ENCODE measurements around the gene SYTL3.
"Not testable (repeated sequence)": the region's sequence is repeated elsewhere in the genome, so short reads cannot be mapped to it uniquely, and the experiment has no call there.

SYTL3 gene

GRCh38 chr6:158639056-158639455 lies 10.8 kb upstream of the SYTL3 start:
- DNase-seq: no peak

- no peak for DNase-seq
Measured at GRCh38 chr6:158640519-158640918, 9.3 kb upstream of the SYTL3 start.

GRCh38 chr6:158642097-158642601 lies 7.7 kb upstream of the SYTL3 start:
- DNase-seq: no peak

GRCh38 chr6:158643836-158644230 lies 6.0 kb upstream of the SYTL3 start:
- no peak for DNase-seq

- peak; percentile 97 for DNase-seq
Measured at GRCh38 chr6:158644231-158645063, 5.4 kb upstream of the SYTL3 start, which contains the start of gene DYNLT1. Gene DYNLT1 (minus strand): TSS chr6:158644743. CDS start chr6:158644708, 35 bp downstream.

GRCh38 chr6:158645064-158646022 lies 4.5 kb upstream of the SYTL3 start:
- no peak for DNase-seq

- DNase-seq: no peak
Measured at GRCh38 chr6:158646023-158646910, 3.6 kb upstream of the SYTL3 start.

- DNase-seq: no peak
Measured at GRCh38 chr6:158647501-158647900, 2.4 kb upstream of the SYTL3 start.

- DNase-seq: no peak
Measured at GRCh38 chr6:158648682-158649131, 1.1 kb upstream of the SYTL3 start.

GRCh38 chr6:158651981-158652737 lies 2.3 kb downstream of the SYTL3 start:
- not testable (repeated sequence) for DNase-seq

- no peak for DNase-seq
Measured at GRCh38 chr6:158653577-158654354, 3.9 kb downstream of the SYTL3 start.

GRCh38 chr6:158654498-158654897 lies 4.6 kb downstream of the SYTL3 start:
- peak; percentile 31 for DNase-seq

GRCh38 chr6:158654960-158655489 lies 5.2 kb downstream of the SYTL3 start:
- DNase-seq: no peak

GRCh38 chr6:158655569-158656450 lies 6.0 kb downstream of the SYTL3 start:
- DNase-seq: no peak

GRCh38 chr6:158656986-158657385 lies 7.1 kb downstream of the SYTL3 start:
- DNase-seq: not testable (repeated sequence)

GRCh38 chr6:158660333-158660754 lies 10.5 kb downstream of the SYTL3 start:
- DNase-seq: no peak

- DNase-seq: no peak
Measured at GRCh38 chr6:158661156-158661685, 11.4 kb downstream of the SYTL3 start.

GRCh38 chr6:158662607-158662953 lies 12.7 kb downstream of the SYTL3 start:
- no peak for DNase-seq

Measured in right kidney (tissue), 1 donor.